Activated T-cell treated with anti-CD3 and anti-CD28 coated beads, Interleukin-2, amount 50 U/mL, for 24 hours (primary cell): ENCODE data around the gene PLCB1.

Experiments
- DNase-seq: peaks from one replicate; pipeline ENCODE4 v3.0.0-alpha.2; 2020
- H3K27ac Mint-ChIP-seq: 2 replicates; pipeline ENCODE4 v1.8.0; 2020; ENCODE audit warnings: mild to moderate bottlenecking, mixed read lengths
- H3K27me3 Mint-ChIP-seq: 2 replicates; pipeline ENCODE4 v1.8.0; 2020; ENCODE audit warnings: mixed read lengths
- H3K36me3 Mint-ChIP-seq: 2 replicates; pipeline ENCODE4 v1.8.0; 2020; ENCODE audit warnings: low read depth, mixed read lengths
- H3K4me1 Mint-ChIP-seq: 2 replicates; pipeline ENCODE4 v1.8.0; 2020; ENCODE audit warnings: low read depth, mixed read lengths
- H3K4me3 Mint-ChIP-seq: 2 replicates; pipeline ENCODE4 v1.8.0; 2020; ENCODE audit warnings: mild to moderate bottlenecking, moderate library complexity, mixed read lengths
- H3K9me3 Mint-ChIP-seq: 2 replicates; pipeline ENCODE4 v1.8.0; 2020; ENCODE audit warnings: mixed read lengths

The PLCB1 gene

DNA sequence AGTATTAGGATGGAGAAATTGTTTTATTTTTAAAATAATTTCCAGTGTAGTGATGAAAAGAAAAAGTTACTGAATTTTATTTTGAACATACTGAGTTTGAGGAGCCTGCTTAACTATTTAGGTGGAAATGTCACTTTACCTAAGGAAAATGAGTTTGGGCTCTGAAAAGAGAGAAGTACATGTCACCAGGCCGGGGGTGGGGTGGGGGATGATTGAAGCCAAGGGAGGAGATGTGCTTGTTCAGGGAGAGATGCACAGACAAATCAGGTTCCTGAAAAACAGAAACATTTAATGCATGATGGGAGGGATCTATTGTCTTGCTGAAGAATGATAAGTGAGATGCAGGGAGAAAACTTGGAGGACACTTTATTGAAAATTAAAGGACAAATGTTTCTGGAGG, 71.3 kb downstream of the PLCB1 start:
- Mint-ChIP-seq H3K27me3 (no peaks in the 10 kb centered on the region), H3K4me1 (no peaks in the 10 kb centered on the region), H3K4me3 (no peak overlapping the region), H3K36me3 (no peaks in the 10 kb centered on the region), H3K9me3 (no peaks in the 10 kb centered on the region), H3K27ac (no peak overlapping the region)
- DNase-seq = no peak

- DNase-seq = no peak
- H3K4me1 Mint-ChIP-seq = peaks cover 5% of the 10 kb centered on the region
- H3K27ac Mint-ChIP-seq = no peak overlapping the region
- no peaks in the 10 kb centered on the region for H3K27me3 Mint-ChIP-seq
- no peaks in the 10 kb centered on the region for H3K9me3 Mint-ChIP-seq
- H3K36me3 Mint-ChIP-seq = no peaks in the 10 kb centered on the region
- H3K4me3 Mint-ChIP-seq = no peak overlapping the region
Measured at GRCh38 chr20:8205996-8206395, 73.9 kb downstream of the PLCB1 start.

GRCh38 chr20:8208226-8208625, 76.2 kb downstream of the PLCB1 start:
- no peaks in the 10 kb centered on the region for H3K27me3 Mint-ChIP-seq
- H3K36me3 Mint-ChIP-seq = no peaks in the 10 kb centered on the region
- H3K4me1 Mint-ChIP-seq = peaks cover 18% of the 10 kb centered on the region
- no peak overlapping the region for H3K4me3 Mint-ChIP-seq
- H3K27ac Mint-ChIP-seq = no peak overlapping the region
- DNase-seq = no peak
- H3K9me3 Mint-ChIP-seq = no peaks in the 10 kb centered on the region

DNA sequence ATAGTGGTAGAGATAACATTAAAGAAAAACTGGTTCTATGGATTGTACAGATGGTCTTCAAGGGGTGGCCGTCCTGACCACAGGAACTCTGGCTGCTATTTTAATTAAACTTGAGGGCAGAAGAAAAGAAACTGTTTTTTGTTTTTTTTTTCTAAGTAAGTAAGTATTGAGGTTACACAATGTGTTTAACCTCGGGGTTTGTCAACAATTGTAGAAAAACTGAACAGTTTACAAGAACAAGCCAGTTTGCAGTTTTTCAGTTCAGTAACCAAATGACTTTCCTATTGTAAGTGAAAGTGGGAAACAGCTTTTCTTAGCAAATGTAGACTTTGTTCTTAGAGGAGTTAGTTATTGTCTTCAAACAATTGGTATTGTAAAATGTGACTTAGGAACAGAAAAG, 77.0 kb downstream of the PLCB1 start:
- peaks cover 27% of the 10 kb centered on the region for H3K4me1 Mint-ChIP-seq
- no peak overlapping the region for H3K27ac Mint-ChIP-seq
- no peak overlapping the region for H3K4me3 Mint-ChIP-seq

DNA sequence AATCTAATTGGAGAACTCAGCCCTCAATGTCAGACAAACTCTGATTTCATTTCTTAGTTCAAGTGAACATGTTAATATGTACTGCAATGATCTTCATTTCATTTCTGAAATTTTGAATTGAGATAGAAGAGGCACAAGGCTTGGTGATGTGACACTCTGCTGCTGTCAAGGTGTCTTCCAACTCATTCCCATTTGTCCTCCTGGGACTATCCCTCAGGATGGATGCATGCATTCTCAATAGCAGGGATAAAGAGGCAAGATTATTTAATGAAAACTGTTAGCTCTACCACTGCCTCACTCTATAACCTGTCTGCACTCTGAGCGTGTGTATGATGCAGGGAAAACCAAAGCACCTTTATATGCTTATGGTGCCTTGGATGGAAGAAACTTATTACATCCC, 78.7 kb downstream of the PLCB1 start:
- no peaks in the 10 kb centered on the region for H3K27me3 Mint-ChIP-seq
- no peaks in the 10 kb centered on the region for H3K9me3 Mint-ChIP-seq
- no peak overlapping the region for H3K27ac Mint-ChIP-seq
- peaks cover 42% of the 10 kb centered on the region for H3K4me1 Mint-ChIP-seq
- H3K4me3 Mint-ChIP-seq = no peak overlapping the region
- DNase-seq = no peak
- no peaks in the 10 kb centered on the region for H3K36me3 Mint-ChIP-seq

More for the DNA sequence above, 77.0 kb downstream of the PLCB1 start:
- Mint-ChIP-seq H3K36me3 (no peaks in the 10 kb centered on the region), H3K27me3 (no peaks in the 10 kb centered on the region), H3K9me3 (no peaks in the 10 kb centered on the region)
- DNase-seq = no peak

- no peak for DNase-seq
- H3K27me3 Mint-ChIP-seq = no peaks in the 10 kb centered on the region
- H3K4me3 Mint-ChIP-seq = no peak overlapping the region
- H3K27ac Mint-ChIP-seq = no peak overlapping the region
- no peaks in the 10 kb centered on the region for H3K9me3 Mint-ChIP-seq
- no peaks in the 10 kb centered on the region for H3K36me3 Mint-ChIP-seq
- H3K4me1 Mint-ChIP-seq = peaks cover 57% of the 10 kb centered on the region
Measured at GRCh38 chr20:8212286-8212685, 80.2 kb downstream of the PLCB1 start.

- H3K4me3 Mint-ChIP-seq = no peak overlapping the region
- H3K27ac Mint-ChIP-seq = no peak overlapping the region
- H3K4me1 Mint-ChIP-seq = peaks cover 62% of the 10 kb centered on the region
- no peaks in the 10 kb centered on the region for H3K36me3 Mint-ChIP-seq
- DNase-seq = no peak
- no peaks in the 10 kb centered on the region for H3K27me3 Mint-ChIP-seq
- H3K9me3 Mint-ChIP-seq = no peaks in the 10 kb centered on the region
Measured at GRCh38 chr20:8213270-8213669, 81.2 kb downstream of the PLCB1 start.

DNA sequence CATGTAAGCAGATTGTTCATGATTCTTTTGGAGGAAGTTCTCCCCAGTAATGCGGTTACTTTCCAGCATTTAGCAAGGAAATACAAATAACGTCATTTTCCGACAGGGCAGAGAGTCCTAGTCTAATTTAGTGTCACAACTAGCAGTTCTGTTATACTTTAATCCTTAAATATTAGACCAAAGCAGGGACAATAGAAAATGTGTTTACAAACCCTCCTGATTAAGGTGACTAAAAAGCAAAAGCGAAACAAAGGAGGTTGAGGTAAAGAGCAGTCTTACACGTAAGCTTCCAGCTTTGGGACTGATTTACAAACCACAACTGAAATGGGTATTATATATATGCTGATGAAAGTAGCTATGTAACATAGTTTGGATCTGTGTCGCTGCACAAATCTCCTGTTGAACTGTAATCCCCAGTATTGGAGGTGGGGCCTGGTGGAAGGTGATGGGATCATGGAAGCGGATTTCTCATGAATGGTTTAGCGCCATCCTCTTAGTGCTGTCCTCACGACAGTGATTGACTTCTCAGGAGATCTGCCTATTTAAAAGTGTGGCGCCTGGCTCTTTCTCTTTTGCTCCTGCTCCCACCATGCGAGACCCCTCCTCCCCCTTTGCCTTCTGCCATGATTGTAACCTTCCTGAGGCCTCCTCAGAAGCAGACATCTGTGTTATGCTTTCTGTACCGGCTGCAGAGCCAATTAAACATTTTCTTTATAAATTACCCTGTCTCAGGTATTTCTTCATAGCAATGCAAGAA, 81.9 kb downstream of the PLCB1 start:
- Mint-ChIP-seq H3K4me1 (peaks cover 59% of the 10 kb centered on the region), H3K27ac (peak overlapping the region; percentile 47), H3K4me3 (peak overlapping the region; percentile 41), H3K36me3 (no peaks in the 10 kb centered on the region), H3K27me3 (no peaks in the 10 kb centered on the region), H3K9me3 (no peaks in the 10 kb centered on the region)
- DNase-seq = no peak

DNA sequence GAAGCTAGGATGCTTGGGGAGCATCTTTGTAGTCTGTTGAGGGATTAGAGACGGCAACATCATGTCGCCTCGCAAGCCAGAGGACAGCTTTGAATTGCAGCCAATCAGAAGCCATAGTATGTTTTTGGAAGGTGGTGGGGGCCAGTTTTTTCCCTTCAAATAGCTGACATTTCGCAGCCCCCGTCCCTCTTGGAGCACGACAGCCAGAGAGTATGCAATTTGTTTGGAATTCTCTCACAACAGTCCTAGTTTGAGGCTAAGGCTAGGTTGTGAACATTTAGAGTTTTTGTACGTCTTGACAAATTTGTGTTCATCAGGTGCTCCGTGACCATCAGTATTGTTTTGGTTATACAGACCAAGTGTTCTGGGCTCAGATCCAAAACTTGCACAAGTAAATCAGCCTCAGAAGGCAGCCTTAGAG, 83.3 kb downstream of the PLCB1 start:
- Mint-ChIP-seq H3K27ac (no peak overlapping the region), H3K4me1 (peaks cover 57% of the 10 kb centered on the region), H3K36me3 (no peaks in the 10 kb centered on the region), H3K9me3 (no peaks in the 10 kb centered on the region), H3K4me3 (no peak overlapping the region), H3K27me3 (no peaks in the 10 kb centered on the region)
- no peak for DNase-seq

- H3K36me3 Mint-ChIP-seq = no peaks in the 10 kb centered on the region
- H3K27ac Mint-ChIP-seq = peak overlapping the region; percentile 8
- no peaks in the 10 kb centered on the region for H3K27me3 Mint-ChIP-seq
- H3K9me3 Mint-ChIP-seq = no peaks in the 10 kb centered on the region
- no peak overlapping the region for H3K4me3 Mint-ChIP-seq
- H3K4me1 Mint-ChIP-seq = peaks cover 56% of the 10 kb centered on the region
- DNase-seq = no peak
Measured at GRCh38 chr20:8216375-8217200, 84.5 kb downstream of the PLCB1 start.

DNA sequence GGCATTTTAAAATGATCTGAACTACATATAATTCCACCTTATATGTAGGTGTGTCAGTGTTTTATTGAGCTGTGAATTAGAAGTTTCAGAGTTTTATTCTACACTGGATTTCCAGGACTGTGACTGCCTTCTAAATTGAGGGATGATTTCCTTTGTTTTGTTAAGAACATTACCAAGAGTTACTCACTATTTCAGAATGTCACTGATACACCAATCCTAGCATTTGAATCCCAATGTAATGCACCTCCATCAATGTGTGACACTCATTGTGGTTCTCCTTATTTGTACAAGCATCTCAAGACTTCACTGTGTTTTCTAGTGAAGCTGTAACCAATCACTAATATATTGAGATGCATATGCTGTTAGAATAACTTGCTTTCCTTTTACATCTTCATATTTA, 86.8 kb downstream of the PLCB1 start:
- no peak for DNase-seq
- H3K4me3 Mint-ChIP-seq = no peak overlapping the region
- peaks cover 39% of the 10 kb centered on the region for H3K4me1 Mint-ChIP-seq
- H3K27ac Mint-ChIP-seq = no peak overlapping the region
- peaks cover 3% of the 10 kb centered on the region for H3K9me3 Mint-ChIP-seq
- H3K27me3 Mint-ChIP-seq = no peaks in the 10 kb centered on the region
- H3K36me3 Mint-ChIP-seq = no peaks in the 10 kb centered on the region

DNA sequence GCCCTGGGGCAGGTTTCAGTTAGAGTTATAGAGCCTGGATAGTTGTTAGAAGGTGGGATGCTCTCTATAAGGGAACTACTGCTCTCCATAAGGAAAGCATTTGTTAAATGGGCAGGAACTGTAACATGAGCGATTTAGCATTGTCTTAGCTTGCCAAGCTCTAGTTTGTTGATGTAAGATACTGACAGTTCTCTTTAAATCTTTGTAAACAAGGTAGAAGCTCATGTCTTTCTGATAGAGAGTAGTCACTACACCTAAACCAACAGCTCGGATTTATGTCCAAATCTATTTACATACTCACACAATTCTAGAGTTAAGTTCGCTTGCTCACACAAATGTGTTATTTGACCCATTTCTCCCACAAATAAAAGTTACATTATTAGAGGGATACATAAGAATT, 87.3 kb downstream of the PLCB1 start:
- H3K36me3 Mint-ChIP-seq = no peaks in the 10 kb centered on the region
- DNase-seq = no peak
- no peak overlapping the region for H3K27ac Mint-ChIP-seq

DNA sequence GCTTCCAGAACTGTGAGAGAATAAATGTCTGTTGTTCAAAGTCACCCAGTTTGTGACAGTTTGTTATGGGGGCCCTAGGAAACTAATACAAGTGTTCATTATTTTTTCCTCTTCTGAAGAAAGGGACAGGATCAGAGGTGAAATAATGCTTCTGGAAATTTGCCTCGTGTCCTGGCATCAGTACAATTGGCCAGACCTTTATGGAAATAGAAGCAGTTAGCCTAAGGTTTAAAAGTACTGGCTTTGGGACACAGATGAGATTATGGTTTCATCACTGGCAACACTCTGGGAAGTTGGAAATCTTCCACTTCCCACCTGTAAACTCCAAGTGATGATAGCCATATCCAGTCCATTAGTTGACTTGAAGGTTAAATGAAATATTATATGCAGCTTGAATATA, 88.7 kb downstream of the PLCB1 start:
- no peak for DNase-seq
- no peaks in the 10 kb centered on the region for H3K36me3 Mint-ChIP-seq
- peaks cover 3% of the 10 kb centered on the region for H3K9me3 Mint-ChIP-seq
- no peak overlapping the region for H3K4me3 Mint-ChIP-seq
- H3K4me1 Mint-ChIP-seq = peaks cover 22% of the 10 kb centered on the region
- no peaks in the 10 kb centered on the region for H3K27me3 Mint-ChIP-seq
- H3K27ac Mint-ChIP-seq = no peak overlapping the region

More for the DNA sequence above, 87.3 kb downstream of the PLCB1 start:
- peaks cover 33% of the 10 kb centered on the region for H3K4me1 Mint-ChIP-seq
- peaks cover 3% of the 10 kb centered on the region for H3K9me3 Mint-ChIP-seq
- H3K4me3 Mint-ChIP-seq = no peak overlapping the region
- H3K27me3 Mint-ChIP-seq = no peaks in the 10 kb centered on the region

- Mint-ChIP-seq H3K4me1 (peaks cover 9% of the 10 kb centered on the region), H3K4me3 (no peak overlapping the region), H3K27ac (no peak overlapping the region), H3K27me3 (peaks cover 3% of the 10 kb centered on the region), H3K9me3 (peaks cover 3% of the 10 kb centered on the region), H3K36me3 (no peaks in the 10 kb centered on the region)
- DNase-seq = no peak
Measured at GRCh38 chr20:8221887-8222419, 89.9 kb downstream of the PLCB1 start.
